ENCODE measurements around the gene FBXW8. TPM values are rescaled to one million over a fixed set of nuclear protein-coding genes. Genes with fewer than 3 reads are reported as not detected.

Gene FBXW8
- polyA plus RNA-seq, 1 donor (not counting 4 experiments of a cell fraction or from before 2014, with no cell fraction given), result 5.0 TPM

- TF ChIP-seq EZH2 (IDR thresholded peaks at IDR 0.05; ENCODE audit: low read length), result no peak
- TF ChIP-seq CTCF (optimal IDR thresholded peaks at IDR 0.05 in 1 of 3, IDR thresholded peaks at IDR 0.05 in 1 of 3, conservative IDR thresholded peaks at IDR 0.05 in 1 of 3; ENCODE audit: extremely low read depth in 1 of 3, insufficient read depth in 2 of 3, low read length in 3 of 3), result no peak
Observed at GRCh38 chr12:117015811-117016210, 105.1 kb downstream of the FBXW8 start.

GRCh38 chr12:117017807-117018206, 107.1 kb downstream of the FBXW8 start:
- no peaks in the 10 kb centered on the region for H3K27me3 ChIP-seq (ENCODE audit: control insufficient read depth, extremely low read depth, insufficient read depth, low read length)
- H3K9me3 ChIP-seq (ENCODE audit: control insufficient read depth, low read depth, low read length), result no peaks in the 10 kb centered on the region
- H4K20me1 ChIP-seq (ENCODE audit: control insufficient read depth, extremely low read depth, insufficient read depth, low read length), result no peaks in the 10 kb centered on the region
- TF ChIP-seq CTCF (optimal IDR thresholded peaks at IDR 0.05 in 1 of 3, IDR thresholded peaks at IDR 0.05 in 1 of 3, conservative IDR thresholded peaks at IDR 0.05 in 1 of 3; ENCODE audit: extremely low read depth in 1 of 3, insufficient read depth in 2 of 3, low read length in 3 of 3) (no peak), EZH2 (IDR thresholded peaks at IDR 0.05; ENCODE audit: low read length) (no peak)
- H3K4me2 ChIP-seq (ENCODE audit: control insufficient read depth, extremely low read depth, insufficient read depth, low read depth, low read length), result no peak overlapping the region
- dilution Hi-C loops (cut with MboI; ENCODE audit: extremely low pct_ligation_motif_present, low sequenced_read_pairs), result no loop called here
- H3K4me1 ChIP-seq (ENCODE audit: control insufficient read depth, extremely low read depth, insufficient read depth, low read length), result peaks cover 4% of the 10 kb centered on the region
- no peak overlapping the region for H3K4me3 ChIP-seq (ENCODE audit: control insufficient read depth in 2 of 3, extremely low read depth in 1 of 3, insufficient read depth in 2 of 3, low read depth in 1 of 3, low read length in 3 of 3)
- no peaks in the 10 kb centered on the region for H3K79me2 ChIP-seq (ENCODE audit: control insufficient read depth, insufficient read depth, low read length)
- peaks cover 3 to 11% of the 10 kb centered on the region in 2 experiments for H3K36me3 ChIP-seq (ENCODE audit: control insufficient read depth in 2 of 2, extremely low read depth in 1 of 2, insufficient read depth in 2 of 2, low read length in 2 of 2)
- peaks cover 2% of the 10 kb centered on the region for H3K9me1 ChIP-seq (ENCODE audit: control insufficient read depth, extremely low read depth, insufficient read depth, low read length)
- no peak for FAIRE-seq
- H3K9ac ChIP-seq (ENCODE audit: control insufficient read depth, extremely low read depth, insufficient read depth, low read length), result no peak overlapping the region
- H2AFZ ChIP-seq (ENCODE audit: control insufficient read depth, low read length), result no peak overlapping the region
- DNase-seq (ENCODE audit: low read depth, low spot score), result no peak
- no peak overlapping the region for H3K27ac ChIP-seq (ENCODE audit: control insufficient read depth, insufficient read depth, low read length)

More at GRCh38 chr12:117015811-117016210, 105.1 kb downstream of the FBXW8 start:
- Histone ChIP-seq H3K27me3 (ENCODE audit: control insufficient read depth, extremely low read depth, insufficient read depth, low read length) (no peaks in the 10 kb centered on the region), H3K4me1 (ENCODE audit: control insufficient read depth, extremely low read depth, insufficient read depth, low read length) (peaks cover 13% of the 10 kb centered on the region), H3K9me1 (ENCODE audit: control insufficient read depth, extremely low read depth, insufficient read depth, low read length) (peaks cover 2% of the 10 kb centered on the region), H3K4me3 (ENCODE audit: control insufficient read depth in 2 of 3, extremely low read depth in 1 of 3, insufficient read depth in 2 of 3, low read depth in 1 of 3, low read length in 3 of 3) (no peak overlapping the region), H4K20me1 (ENCODE audit: control insufficient read depth, extremely low read depth, insufficient read depth, low read length) (no peaks in the 10 kb centered on the region), H3K9me3 (ENCODE audit: control insufficient read depth, low read depth, low read length) (no peaks in the 10 kb centered on the region), H3K9ac (ENCODE audit: control insufficient read depth, extremely low read depth, insufficient read depth, low read length) (no peak overlapping the region), H2AFZ (ENCODE audit: control insufficient read depth, low read length) (no peak overlapping the region), H3K4me2 (ENCODE audit: control insufficient read depth, extremely low read depth, insufficient read depth, low read depth, low read length) (no peak overlapping the region), H3K27ac (ENCODE audit: control insufficient read depth, insufficient read depth, low read length) (no peak overlapping the region), H3K79me2 (ENCODE audit: control insufficient read depth, insufficient read depth, low read length) (no peaks in the 10 kb centered on the region), H3K36me3 (ENCODE audit: control insufficient read depth in 2 of 2, extremely low read depth in 1 of 2, insufficient read depth in 2 of 2, low read length in 2 of 2) (peaks cover 2 to 11% of the 10 kb centered on the region in 2 experiments)
- dilution Hi-C loops (cut with MboI; ENCODE audit: extremely low pct_ligation_motif_present, low sequenced_read_pairs), result no loop called here
- no peak for FAIRE-seq
- no peak for DNase-seq (ENCODE audit: low read depth, low spot score)

Data from keratinocyte (primary cell).